Peyer's patch (tissue), 4 donors: ENCODE results near the gene KCTD2.

Source experiments
- POLR2A ChIP-seq, 2 donors: fragments of 450-650 bp; IDR thresholded peaks; one replicate each; pipeline ENCODE4 v1.5.1; 2017; ENCODE audit warnings: antibody characterized with exemption in 2 of 2, mild to moderate bottlenecking in 2 of 2, moderate library complexity in 2 of 2
- TF ChIP-seq, protein P1 (sequence below), 6 experiments: fragments of 450-650 bp in 4 of 6; fragments of 200-600 bp in 2 of 6; sonication (generic) in 1 of 6; IDR thresholded peaks; one replicate each; pipeline ENCODE4 v1.5.1; 2017 to 2019; ENCODE audit warnings: antibody characterized with exemption in 6 of 6, mild to moderate bottlenecking in 3 of 6, moderate library complexity in 1 of 6

GRCh38 chr17:75084039-75084660 is 37.1 kb downstream of the KCTD2 start:
- no peak for TF ChIP-seq POLR2A (IDR thresholded peaks at IDR 0.05)
- TF ChIP-seq, protein P1, sequence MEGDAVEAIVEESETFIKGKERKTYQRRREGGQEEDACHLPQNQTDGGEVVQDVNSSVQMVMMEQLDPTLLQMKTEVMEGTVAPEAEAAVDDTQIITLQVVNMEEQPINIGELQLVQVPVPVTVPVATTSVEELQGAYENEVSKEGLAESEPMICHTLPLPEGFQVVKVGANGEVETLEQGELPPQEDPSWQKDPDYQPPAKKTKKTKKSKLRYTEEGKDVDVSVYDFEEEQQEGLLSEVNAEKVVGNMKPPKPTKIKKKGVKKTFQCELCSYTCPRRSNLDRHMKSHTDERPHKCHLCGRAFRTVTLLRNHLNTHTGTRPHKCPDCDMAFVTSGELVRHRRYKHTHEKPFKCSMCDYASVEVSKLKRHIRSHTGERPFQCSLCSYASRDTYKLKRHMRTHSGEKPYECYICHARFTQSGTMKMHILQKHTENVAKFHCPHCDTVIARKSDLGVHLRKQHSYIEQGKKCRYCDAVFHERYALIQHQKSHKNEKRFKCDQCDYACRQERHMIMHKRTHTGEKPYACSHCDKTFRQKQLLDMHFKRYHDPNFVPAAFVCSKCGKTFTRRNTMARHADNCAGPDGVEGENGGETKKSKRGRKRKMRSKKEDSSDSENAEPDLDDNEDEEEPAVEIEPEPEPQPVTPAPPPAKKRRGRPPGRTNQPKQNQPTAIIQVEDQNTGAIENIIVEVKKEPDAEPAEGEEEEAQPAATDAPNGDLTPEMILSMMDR (IDR thresholded peaks at IDR 0.05), result no peak
